Forelimb muscle (tissue), 1 donor: Measurements from ENCODE around the gene DIMT1. TPM values are rescaled to one million over a fixed set of nuclear protein-coding genes. Genes with fewer than 3 reads are reported as not detected.

Source experiments
- DNase-seq: peaks from one replicate; pipeline ENCODE4 v3.0.0-alpha.2; 2013; ENCODE audit warnings: low read depth
- polyA plus RNA-seq: library from polyadenylated mRNA; unstranded; fragments of 120-200 nt; gene quantifications from one replicate; pipeline ENCODE4 v1.2.1, GENCODE V29; 2013; ENCODE audit not compliant: insufficient read length

DIMT1 gene
- 22.6 TPM for polyA plus RNA-seq

DNA sequence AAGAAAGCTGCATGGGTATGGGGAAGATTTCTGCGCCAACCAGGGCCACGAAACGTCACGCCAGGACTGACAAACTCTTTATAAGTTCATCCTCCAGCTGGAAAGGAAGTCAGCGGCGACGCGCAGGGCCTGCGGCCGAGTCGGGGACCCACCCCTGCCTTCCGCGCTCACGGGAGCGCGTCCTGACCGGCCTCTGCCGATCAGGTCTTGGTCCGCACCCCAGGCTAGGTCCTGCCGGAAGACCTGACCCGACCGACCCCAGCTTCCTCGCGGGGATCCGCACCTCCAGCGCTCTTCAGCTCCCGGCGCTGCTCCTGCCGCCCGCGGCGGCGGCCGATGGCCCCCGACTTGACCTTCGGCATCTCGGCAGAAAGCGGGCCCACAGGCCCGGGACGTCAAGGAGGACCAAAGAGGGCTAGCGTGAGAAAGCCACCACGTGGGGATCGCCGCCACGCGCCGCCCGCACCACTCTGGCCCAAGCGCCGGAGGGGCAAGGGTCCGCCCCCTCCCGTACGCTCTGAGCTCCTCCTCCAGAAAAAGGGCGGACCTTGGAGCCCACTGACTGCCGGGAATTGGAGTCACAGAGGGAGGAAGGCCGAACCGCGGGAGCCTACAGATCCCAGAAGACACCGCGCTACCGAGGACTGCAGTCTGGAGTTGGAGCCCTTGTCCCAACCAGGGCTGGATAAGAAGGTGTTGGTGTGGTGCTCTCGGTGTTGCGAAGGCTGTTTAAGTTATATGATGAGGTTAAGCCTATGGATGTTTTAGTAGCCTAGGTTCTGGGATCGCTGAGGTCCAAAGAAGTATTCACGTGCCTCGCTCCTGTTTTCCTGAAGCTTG lies at the start of gene DIMT1:
TSS of gene DIMT1 (minus strand) at position 495 of the 840 bp plus-strand sequence. CDS start at position 362, 133 bp downstream.
- peak; percentile 94 for DNase-seq

DNA sequence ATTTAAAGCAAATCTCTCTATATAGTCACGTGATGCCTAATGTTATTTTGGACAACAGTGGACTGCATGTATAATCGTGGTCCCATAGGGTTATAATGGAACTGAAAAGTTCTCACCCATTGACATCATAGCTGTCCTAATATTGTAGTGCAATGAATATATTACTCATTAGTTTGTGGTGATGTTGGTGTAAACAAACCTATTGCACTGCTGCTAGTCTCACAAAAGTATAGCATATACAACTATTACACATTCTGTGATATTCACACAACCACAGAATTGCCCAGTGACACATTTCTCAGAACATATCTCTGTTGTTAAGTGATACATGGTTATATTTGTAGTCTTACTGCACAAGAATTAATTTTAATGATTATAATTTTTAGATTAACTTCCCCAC lies 46.6 kb upstream of the DIMT1 start:
- DNase-seq = no peak

GRCh38 chr5:62448528-62448927 lies 44.8 kb upstream of the DIMT1 start:
- DNase-seq = no peak

GRCh38 chr5:62432621-62433064 lies 28.9 kb upstream of the DIMT1 start:
- DNase-seq = no peak

GRCh38 chr5:62431735-62432620 lies 28.3 kb upstream of the DIMT1 start:
- DNase-seq = no peak

- no peak for DNase-seq
These were observed 21.1 kb upstream of the DIMT1 start for GRCh38 chr5:62424763-62425162.

DNA sequence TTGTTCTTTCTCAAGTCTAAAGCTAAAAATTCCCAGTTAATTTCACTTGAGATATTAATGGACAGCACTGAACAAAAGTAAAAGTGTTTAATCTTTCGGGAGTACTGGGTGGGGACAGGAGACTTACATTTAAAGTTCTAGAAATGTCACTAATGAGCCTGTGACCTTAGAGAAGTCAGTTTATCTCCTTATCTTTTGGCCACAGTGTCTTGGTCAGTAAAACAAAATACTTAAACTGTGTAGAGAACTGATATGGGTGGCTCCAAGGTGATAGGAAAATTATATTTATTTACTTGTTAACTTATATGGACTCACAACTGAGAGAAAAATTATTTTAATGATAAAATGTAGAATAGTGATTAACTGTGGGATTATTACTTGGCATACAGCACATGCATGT lies 17.7 kb upstream of the DIMT1 start:
- DNase-seq = no peak

GRCh38 chr5:62419609-62420008 lies 15.9 kb upstream of the DIMT1 start:
- no peak for DNase-seq

DNA sequence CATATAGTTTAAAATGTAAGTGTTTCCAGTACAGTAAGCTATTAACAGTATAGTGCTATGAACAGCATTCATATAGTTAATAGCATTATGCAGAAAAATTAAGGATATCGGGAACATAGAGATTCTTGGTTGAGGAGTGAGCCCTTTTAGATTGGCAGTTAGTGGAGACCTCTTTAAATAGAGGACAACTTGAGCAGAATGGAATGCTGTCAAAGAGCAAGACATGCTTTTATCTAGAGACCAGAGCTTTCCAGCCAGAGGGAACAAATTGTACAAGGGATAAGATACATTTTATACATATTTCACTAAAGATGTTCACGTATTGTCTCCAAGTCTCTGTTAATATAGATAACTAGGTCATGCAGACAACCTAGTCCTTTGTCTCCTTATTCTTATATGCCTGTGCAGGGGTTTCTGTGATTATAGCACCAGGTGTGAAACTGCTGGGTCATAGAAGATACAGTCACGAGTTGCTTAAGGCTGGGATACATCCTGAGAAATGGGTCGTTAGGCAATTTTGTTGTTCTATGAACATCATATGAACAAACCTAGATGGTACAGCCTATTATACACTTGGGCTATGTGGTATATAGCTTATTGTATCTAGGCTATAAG lies 14.9 kb upstream of the DIMT1 start:
- DNase-seq = no peak

DNA sequence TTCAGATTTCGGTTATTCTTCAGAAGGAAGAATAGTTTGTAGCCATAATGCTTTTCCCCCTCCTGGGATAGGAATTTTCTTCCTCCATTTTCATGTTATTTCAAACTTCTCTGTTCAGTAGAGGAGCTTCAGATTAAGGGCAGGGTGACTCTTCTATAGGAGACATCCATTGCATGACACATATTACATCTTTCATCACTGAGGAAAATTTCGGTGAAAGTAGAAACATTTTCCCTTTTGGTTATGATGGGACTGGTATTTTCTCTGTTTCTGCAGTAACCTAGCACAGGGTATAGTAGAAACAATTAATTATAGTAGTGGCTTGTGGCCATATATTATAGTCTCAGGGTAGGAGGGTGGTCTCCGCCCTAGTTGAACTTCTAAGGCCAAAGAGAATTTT lies 10.0 kb upstream of the DIMT1 start:
- no peak for DNase-seq

DNA sequence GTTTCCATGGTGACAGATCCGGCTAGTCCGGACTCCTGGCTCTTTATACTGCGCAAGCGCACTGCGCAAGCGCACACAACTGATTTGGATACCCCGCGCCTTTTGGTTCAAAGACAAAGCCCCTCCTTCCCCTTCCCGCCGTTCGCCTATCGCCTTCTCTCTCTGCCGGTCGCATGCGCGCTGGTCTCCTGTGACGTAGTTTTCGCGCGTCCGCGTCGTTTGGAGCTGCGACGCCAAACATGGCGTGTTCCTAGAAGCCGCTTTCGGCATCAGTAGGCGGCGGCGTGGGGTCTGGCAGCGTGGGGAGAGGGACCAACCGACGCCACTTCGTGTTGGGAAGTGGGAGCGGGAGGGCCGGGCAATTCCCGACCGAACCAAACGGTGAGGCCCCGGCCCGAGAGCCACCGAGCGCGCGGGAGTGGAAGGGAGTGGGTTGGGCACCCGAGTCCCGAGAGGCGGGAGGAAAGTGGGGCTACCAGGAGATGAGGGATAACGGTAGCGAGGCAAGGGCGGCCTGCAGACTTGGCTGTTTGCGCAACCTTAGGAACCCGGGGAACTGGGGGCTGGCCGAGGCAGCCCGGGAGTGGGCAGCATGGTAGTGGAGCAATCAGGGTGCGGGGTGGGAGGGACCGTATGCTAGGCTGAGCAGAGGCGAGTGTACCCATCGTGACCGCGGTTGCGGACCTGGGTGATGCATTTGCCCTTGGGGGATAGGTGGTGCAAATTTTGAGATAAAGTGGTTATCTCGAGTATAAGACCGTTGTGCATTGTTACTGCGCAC lies 9.0 kb upstream of the DIMT1 start, which contains the start of gene IPO11:
TSS of gene IPO11 (plus strand) at position 215 of the 781 bp plus-strand sequence. CDS start 24,517 bp downstream, outside the sequence.
- peak; percentile 99 for DNase-seq

GRCh38 chr5:62395210-62395950 lies 8.3 kb downstream of the DIMT1 start:
- no peak for DNase-seq

GRCh38 chr5:62386824-62387223 lies 16.9 kb downstream of the DIMT1 start:
- no peak for DNase-seq

DNA sequence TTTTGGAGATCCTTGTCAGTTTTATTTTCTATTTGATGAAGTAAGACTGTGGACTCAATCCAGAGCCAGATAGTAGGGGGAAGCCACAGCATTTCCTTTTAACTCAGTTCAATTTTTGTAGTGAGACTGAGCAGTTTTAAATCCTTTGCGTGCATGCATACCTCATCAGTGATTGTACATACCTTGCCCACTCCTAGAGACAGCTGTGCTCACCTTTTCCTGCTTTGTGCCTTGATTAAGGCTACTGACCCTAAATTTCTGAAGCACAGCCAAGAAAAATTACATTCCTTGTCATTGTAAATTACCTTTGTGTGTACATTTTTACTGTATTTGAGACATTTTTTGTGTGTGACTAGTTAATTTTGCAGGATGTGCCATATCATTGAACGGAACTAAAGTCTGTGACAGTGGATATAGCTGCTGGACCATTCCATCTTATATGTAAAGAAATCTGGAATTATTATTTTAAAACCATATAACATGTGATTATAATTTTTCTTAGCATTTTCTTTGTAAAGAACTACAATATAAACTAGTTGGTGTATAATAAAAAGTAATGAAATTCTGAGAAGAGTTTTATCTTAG lies 17.8 kb downstream of the DIMT1 start:
- no peak for DNase-seq

GRCh38 chr5:62385131-62385530 lies 18.6 kb downstream of the DIMT1 start:
- DNase-seq = no peak

DNA sequence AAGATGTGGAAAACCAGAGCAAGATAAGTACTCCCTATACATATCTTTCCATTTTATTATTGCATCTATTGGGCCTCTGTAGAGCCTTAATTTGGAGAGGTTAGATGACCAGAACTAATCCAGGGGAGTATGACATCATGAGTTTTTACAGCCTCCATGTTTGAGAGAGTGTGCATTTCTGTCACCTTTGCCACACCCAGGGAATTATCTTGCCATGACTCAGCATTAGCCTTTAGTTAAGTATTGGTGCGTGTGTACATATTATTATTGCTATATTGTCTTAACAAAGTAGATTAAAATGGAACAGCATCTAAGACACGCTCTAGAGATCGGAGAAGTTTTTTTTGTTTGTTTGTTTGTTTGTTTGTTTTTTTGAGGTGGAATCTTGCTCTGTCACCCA lies 27.6 kb downstream of the DIMT1 start:
- DNase-seq = no peak

DNA sequence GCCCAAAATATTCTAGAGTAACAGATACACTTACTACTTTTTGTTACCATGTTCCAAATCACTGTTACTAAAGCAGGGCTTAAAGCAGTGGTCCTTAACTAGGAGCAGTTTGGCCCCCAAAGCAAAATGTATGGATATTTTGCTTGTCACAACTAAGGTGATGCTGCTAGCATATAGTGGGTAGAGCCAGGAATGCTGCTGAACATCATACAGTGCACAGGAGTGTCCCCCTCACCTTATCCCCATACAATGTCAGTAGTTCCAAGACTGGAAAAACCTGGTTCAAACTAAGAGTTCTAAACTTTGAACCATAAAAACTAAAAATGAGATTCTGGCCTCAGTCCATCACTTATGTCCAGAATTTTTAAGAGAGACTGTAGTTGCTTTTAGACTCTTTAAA lies 28.1 kb downstream of the DIMT1 start:
- no peak for DNase-seq

DNA sequence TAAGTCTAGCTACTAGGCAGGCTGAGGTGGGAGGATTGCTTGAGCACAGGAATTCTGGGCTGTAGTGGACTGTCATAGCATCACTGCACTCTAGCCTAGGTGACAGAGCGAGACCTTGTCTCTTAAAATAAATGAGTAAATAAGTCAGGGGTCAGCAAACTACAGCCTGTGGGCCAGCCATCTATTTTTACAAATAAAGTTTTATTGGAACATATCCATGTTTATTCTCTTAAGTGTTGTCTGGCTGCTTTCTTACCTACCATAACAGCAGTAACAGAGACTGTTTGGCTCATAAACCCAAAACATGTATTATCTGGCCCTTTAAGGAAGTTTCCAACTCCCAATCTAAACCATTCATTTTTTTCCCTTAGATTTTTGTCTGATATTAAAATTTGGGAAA lies 29.6 kb downstream of the DIMT1 start:
- DNase-seq = no peak

DNA sequence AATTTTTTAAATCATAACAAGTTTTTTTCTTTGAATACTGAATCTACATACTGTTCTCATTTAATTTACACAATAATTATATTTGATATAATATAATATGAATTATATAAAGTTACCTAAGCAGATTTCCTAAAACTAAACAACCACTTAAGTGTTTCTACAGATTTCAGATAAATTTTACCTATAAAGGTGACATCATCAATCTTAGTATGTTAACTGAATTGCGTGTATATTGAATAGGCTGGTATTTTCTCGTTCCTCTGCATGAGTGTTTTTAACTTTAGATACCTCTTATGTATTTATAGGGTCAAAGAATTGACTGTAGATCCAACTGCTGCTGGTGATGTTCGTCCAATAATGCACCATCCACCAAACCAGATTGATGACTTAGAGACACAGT lies 30.3 kb downstream of the DIMT1 start:
- no peak for DNase-seq

DNA sequence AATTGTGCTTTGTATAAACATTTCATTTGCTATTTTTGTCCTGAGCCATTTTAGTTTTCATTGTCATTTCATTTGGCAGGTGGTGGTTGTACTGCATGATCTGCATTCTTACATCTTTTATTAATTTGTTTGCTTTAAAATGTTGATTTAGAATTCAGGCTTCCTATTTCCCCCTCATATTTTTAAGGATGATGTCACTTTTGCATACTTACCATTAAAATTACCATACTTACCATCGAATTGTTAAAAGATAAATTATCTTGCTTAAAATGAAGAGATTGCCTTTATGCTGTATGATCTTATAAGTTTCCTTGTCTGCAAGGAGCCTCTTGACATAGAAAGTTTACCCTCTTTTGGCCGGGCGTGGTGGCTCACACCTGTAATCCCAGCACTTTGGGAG lies 31.1 kb downstream of the DIMT1 start:
- DNase-seq = no peak
